NCI-H526 treated with DMSO at 0.1 percent for 48 hours (cell line): ENCODE results near the gene NRGN.

Source experiments
- DNase-seq: peaks from one replicate; lab custom pipeline; 2025; lab: John Stamatoyannopoulos, UW

The NRGN gene

GRCh38 chr11:124739479-124740276 is at the start of gene NRGN:
NRGN (plus strand) TSS chr11:124739942; CDS start chr11:124740085, 143 bp downstream.
- peak; percentile 98 for DNase-seq

GRCh38 chr11:124693142-124693541 is 46.6 kb upstream of the NRGN start:
- DNase-seq: no peak

GRCh38 chr11:124699547-124699946 is 40.2 kb upstream of the NRGN start:
- DNase-seq: no peak

GRCh38 chr11:124700028-124700427 is 39.7 kb upstream of the NRGN start:
- no peak for DNase-seq

GRCh38 chr11:124707829-124708228 is 31.9 kb upstream of the NRGN start:
- no peak for DNase-seq

- DNase-seq: no peak
These were observed 27.4 kb upstream of the NRGN start for GRCh38 chr11:124712392-124712791.

- no peak for DNase-seq
These were observed 23.2 kb upstream of the NRGN start for GRCh38 chr11:124716591-124716990.

GRCh38 chr11:124717421-124717785 is 22.3 kb upstream of the NRGN start:
- no peak for DNase-seq

- peak; percentile 76 for DNase-seq
These were observed 21.7 kb upstream of the NRGN start for GRCh38 chr11:124717786-124718651.

GRCh38 chr11:124718801-124719200 is 20.9 kb upstream of the NRGN start:
- no peak for DNase-seq

GRCh38 chr11:124719534-124719933 is 20.2 kb upstream of the NRGN start:
- no peak for DNase-seq

- peak; percentile 38 for DNase-seq
These were observed 17.6 kb upstream of the NRGN start for GRCh38 chr11:124722176-124722575.

- DNase-seq: peak; percentile 91
These were observed 14.6 kb upstream of the NRGN start for GRCh38 chr11:124724979-124725718.

GRCh38 chr11:124725719-124726105 is 14.0 kb upstream of the NRGN start:
- DNase-seq: no peak

GRCh38 chr11:124727474-124727873 is 12.3 kb upstream of the NRGN start:
- DNase-seq: no peak

- no peak for DNase-seq
These were observed 11.6 kb upstream of the NRGN start for GRCh38 chr11:124728134-124728533.

- no peak for DNase-seq
These were observed 10.2 kb upstream of the NRGN start for GRCh38 chr11:124729571-124729970.

GRCh38 chr11:124732230-124732629 is 7.5 kb upstream of the NRGN start:
- no peak for DNase-seq

GRCh38 chr11:124736736-124737135 is 3.0 kb upstream of the NRGN start:
- no peak for DNase-seq

- DNase-seq: no peak
These were observed 2.0 kb upstream of the NRGN start for GRCh38 chr11:124737638-124738305.

GRCh38 chr11:124738713-124739478 is 846 bp upstream of the NRGN start:
- DNase-seq: no peak
